ENCODE measurements around the gene NEAT1. TPM values are rescaled to one million over a fixed set of nuclear protein-coding genes. Genes with fewer than 3 reads are reported as not detected.

Gene NEAT1
- total RNA-seq, 1 donor: 487 TPM

- no peak for TF ChIP-seq CTCF (IDR thresholded peaks at IDR 0.05; ENCODE audit: insufficient read depth, low read depth, low read length)
- H3K4me3 ChIP-seq (ENCODE audit: low read depth, low read length): no peak overlapping the region
- DNase-seq (ENCODE audit: low read depth): no peak
Measured at GRCh38 chr11:65395961-65396530, 26.6 kb upstream of the NEAT1 start.

GRCh38 chr11:65396769-65397745 lies 25.5 kb upstream of the NEAT1 start:
- no peak for DNase-seq (ENCODE audit: low read depth)
- no peak overlapping the region for H3K4me3 ChIP-seq (ENCODE audit: low read depth, low read length)
- no peak for TF ChIP-seq CTCF (IDR thresholded peaks at IDR 0.05; ENCODE audit: insufficient read depth, low read depth, low read length)

- no peak overlapping the region for H3K4me3 ChIP-seq (ENCODE audit: low read depth, low read length)
- DNase-seq (ENCODE audit: low read depth): no peak
- no peak for TF ChIP-seq CTCF (IDR thresholded peaks at IDR 0.05; ENCODE audit: insufficient read depth, low read depth, low read length)
Measured at GRCh38 chr11:65398362-65398910, 24.2 kb upstream of the NEAT1 start.

GRCh38 chr11:65399249-65399648 lies 23.3 kb upstream of the NEAT1 start:
- DNase-seq (ENCODE audit: low read depth): no peak
- no peak for TF ChIP-seq CTCF (IDR thresholded peaks at IDR 0.05; ENCODE audit: insufficient read depth, low read depth, low read length)
- H3K4me3 ChIP-seq (ENCODE audit: low read depth, low read length): no peak overlapping the region

- DNase-seq (ENCODE audit: low read depth): no peak
- H3K4me3 ChIP-seq (ENCODE audit: low read depth, low read length): no peak overlapping the region
- TF ChIP-seq CTCF (IDR thresholded peaks at IDR 0.05; ENCODE audit: insufficient read depth, low read depth, low read length): no peak
Measured at GRCh38 chr11:65399845-65400244, 22.8 kb upstream of the NEAT1 start.

GRCh38 chr11:65400307-65401072 lies 22.1 kb upstream of the NEAT1 start:
- TF ChIP-seq CTCF (IDR thresholded peaks at IDR 0.05; ENCODE audit: insufficient read depth, low read depth, low read length): no peak
- DNase-seq (ENCODE audit: low read depth): no peak
- H3K4me3 ChIP-seq (ENCODE audit: low read depth, low read length): no peak overlapping the region
